Measurements from ENCODE around the gene TMEM267.
"Not testable (repeated sequence)": the region's sequence is repeated elsewhere in the genome, so short reads cannot be mapped to it uniquely, and the experiment has no call there.

TMEM267 gene

GRCh38 chr5:43409809-43410271 lies 73.8 kb downstream of the TMEM267 start:
- no peak overlapping the region for H3K27ac ChIP-seq (ENCODE audit: low read length)
- DNase-seq (no peak), ATAC-seq (ENCODE audit: insufficient read depth, low read depth) (no peak)
- H3K4me1 ChIP-seq (ENCODE audit: insufficient read depth, low read length) = no peaks in the 10 kb centered on the region
- H3K4me2 ChIP-seq (ENCODE audit: insufficient read depth, low read length) = no peak overlapping the region
- no peaks in the 10 kb centered on the region for H3K9me3 ChIP-seq (ENCODE audit: insufficient read depth, low read length, severe bottlenecking)
- H3K27me3 ChIP-seq (ENCODE audit: insufficient read depth, low read length, poor library complexity) = no peaks in the 10 kb centered on the region
- H3K36me3 ChIP-seq (ENCODE audit: insufficient read depth, low read length) = no peaks in the 10 kb centered on the region
- H4K20me1 ChIP-seq (ENCODE audit: insufficient read depth, low read length) = no peaks in the 10 kb centered on the region
- H3K4me3 ChIP-seq (ENCODE audit: low read depth in 1 of 2, low read length in 2 of 2) = no peak overlapping the region
- H3K79me2 ChIP-seq (ENCODE audit: insufficient read depth, low read length) = no peaks in the 10 kb centered on the region
- TF ChIP-seq EZH2 (IDR thresholded peaks at IDR 0.05; ENCODE audit: borderline replicate concordance, low read depth, low read length, severe bottlenecking) (no peak), CTCF (IDR thresholded peaks at IDR 0.05; ENCODE audit: borderline replicate concordance, extremely low read depth, low read length, poor library complexity, severe bottlenecking) (no peak)
- H3K9ac ChIP-seq (ENCODE audit: low read depth, low read length) = no peak overlapping the region
- no peak overlapping the region for H2AFZ ChIP-seq (ENCODE audit: low read depth, low read length)

- not testable (repeated sequence) for H3K4me2 ChIP-seq (ENCODE audit: insufficient read depth, low read length); ATAC-seq (ENCODE audit: insufficient read depth, low read depth); H3K9me3 ChIP-seq (ENCODE audit: insufficient read depth, low read length, severe bottlenecking); DNase-seq; H3K79me2 ChIP-seq (ENCODE audit: insufficient read depth, low read length); H3K27me3 ChIP-seq (ENCODE audit: insufficient read depth, low read length, poor library complexity); H3K27ac ChIP-seq (ENCODE audit: low read length); H3K4me3 ChIP-seq (ENCODE audit: low read depth in 1 of 2, low read length in 2 of 2); H2AFZ ChIP-seq (ENCODE audit: low read depth, low read length); H4K20me1 ChIP-seq (ENCODE audit: insufficient read depth, low read length); H3K36me3 ChIP-seq (ENCODE audit: insufficient read depth, low read length); H3K9ac ChIP-seq (ENCODE audit: low read depth, low read length); H3K4me1 ChIP-seq (ENCODE audit: insufficient read depth, low read length)
These were observed 81.1 kb downstream of the TMEM267 start for GRCh38 chr5:43402524-43403066.

GRCh38 chr5:43401827-43402226 lies 81.8 kb downstream of the TMEM267 start:
- H3K9ac ChIP-seq (ENCODE audit: low read depth, low read length) = no peak overlapping the region
- H3K4me2 ChIP-seq (ENCODE audit: insufficient read depth, low read length) = no peak overlapping the region
- TF ChIP-seq EZH2 (IDR thresholded peaks at IDR 0.05; ENCODE audit: borderline replicate concordance, low read depth, low read length, severe bottlenecking) (no peak), CTCF (IDR thresholded peaks at IDR 0.05; ENCODE audit: borderline replicate concordance, extremely low read depth, low read length, poor library complexity, severe bottlenecking) (peak; percentile 33)
- no peaks in the 10 kb centered on the region for H3K79me2 ChIP-seq (ENCODE audit: insufficient read depth, low read length)
- DNase-seq (no peak), ATAC-seq (ENCODE audit: insufficient read depth, low read depth) (no peak; the same call in 2 of the 3 replicates)
- no peak overlapping the region for H3K27ac ChIP-seq (ENCODE audit: low read length)
- H3K9me3 ChIP-seq (ENCODE audit: insufficient read depth, low read length, severe bottlenecking) = no peaks in the 10 kb centered on the region
- H3K27me3 ChIP-seq (ENCODE audit: insufficient read depth, low read length, poor library complexity) = no peaks in the 10 kb centered on the region
- no peak overlapping the region for H3K4me3 ChIP-seq (ENCODE audit: low read depth in 1 of 2, low read length in 2 of 2)
- no peak overlapping the region for H2AFZ ChIP-seq (ENCODE audit: low read depth, low read length)
- H3K4me1 ChIP-seq (ENCODE audit: insufficient read depth, low read length) = no peaks in the 10 kb centered on the region
- H3K36me3 ChIP-seq (ENCODE audit: insufficient read depth, low read length) = no peaks in the 10 kb centered on the region
- H4K20me1 ChIP-seq (ENCODE audit: insufficient read depth, low read length) = no peaks in the 10 kb centered on the region

GRCh38 chr5:43400082-43400481 lies 83.6 kb downstream of the TMEM267 start:
- no peaks in the 10 kb centered on the region for H3K79me2 ChIP-seq (ENCODE audit: insufficient read depth, low read length)
- no peaks in the 10 kb centered on the region for H3K36me3 ChIP-seq (ENCODE audit: insufficient read depth, low read length)
- no peaks in the 10 kb centered on the region for H3K4me1 ChIP-seq (ENCODE audit: insufficient read depth, low read length)
- DNase-seq = no peak
- no peak overlapping the region for H3K4me2 ChIP-seq (ENCODE audit: insufficient read depth, low read length)
- no peak for TF ChIP-seq CTCF (IDR thresholded peaks at IDR 0.05; ENCODE audit: borderline replicate concordance, extremely low read depth, low read length, poor library complexity, severe bottlenecking)
- no peak for TF ChIP-seq EZH2 (IDR thresholded peaks at IDR 0.05; ENCODE audit: borderline replicate concordance, low read depth, low read length, severe bottlenecking)
- no peaks in the 10 kb centered on the region for H4K20me1 ChIP-seq (ENCODE audit: insufficient read depth, low read length)
- no peak overlapping the region for H2AFZ ChIP-seq (ENCODE audit: low read depth, low read length)
- H3K27me3 ChIP-seq (ENCODE audit: insufficient read depth, low read length, poor library complexity) = no peaks in the 10 kb centered on the region
- ATAC-seq (ENCODE audit: insufficient read depth, low read depth) = no peak
- H3K9ac ChIP-seq (ENCODE audit: low read depth, low read length) = no peak overlapping the region
- no peaks in the 10 kb centered on the region for H3K9me3 ChIP-seq (ENCODE audit: insufficient read depth, low read length, severe bottlenecking)
- no peak overlapping the region for H3K27ac ChIP-seq (ENCODE audit: low read length)
- no peak overlapping the region for H3K4me3 ChIP-seq (ENCODE audit: low read depth in 1 of 2, low read length in 2 of 2)

All from DND-41 (cell line).